Diencephalon (tissue), 1 donor: Measurements from ENCODE around the gene OR51E1. TPM values are rescaled to one million over a fixed set of nuclear protein-coding genes. Genes with fewer than 3 reads are reported as not detected.

Experiments used
- total RNA-seq: library from RNA; depleted of rRNA; stranded (reverse); fragments of >200 nt; gene quantifications from one replicate; pipeline ENCODE4 v1.2.3, GENCODE V29; 2014

The OR51E1 gene
- 0.23 TPM for total RNA-seq

GRCh38 chr11:4643682-4644081 is at the start of gene OR51E1:
Gene OR51E1 (plus strand): TSS chr11:4643982. CDS start chr11:4652527, 8,545 bp downstream.

GRCh38 chr11:4607781-4608666 is 35.8 kb upstream of the OR51E1 start, which contains the start of gene TRIM68:
Gene TRIM68 (minus strand): TSS chr11:4608231. CDS start chr11:4605504, 2,727 bp downstream.

GRCh38 chr11:4636962-4637661 is 6.7 kb upstream of the OR51E1 start, which contains the start of gene OR51D1:
Gene OR51D1 (plus strand): TSS chr11:4637477. CDS start chr11:4639791, 2,314 bp downstream.

GRCh38 chr11:4697585-4697984 is 53.8 kb downstream of the OR51E1 start, which contains the start of gene OR51E2:
Gene OR51E2 (minus strand): TSS chr11:4697853. CDS start chr11:4682711, 15,142 bp downstream.

GRCh38 chr11:4704054-4704789 is 60.4 kb downstream of the OR51E1 start, which contains the start of gene MMP26:
Gene MMP26 (plus strand): TSS chr11:4704784.

Other genes with a start within 250 kb of the OR51E1 start
- not detected for gene OR52K2, start 194.7 kb upstream of the OR51E1 start, total RNA-seq
- gene OR52K1, start 161.3 kb upstream of the OR51E1 start, total RNA-seq = not detected
- gene OR52M1, start 98.8 kb upstream of the OR51E1 start, total RNA-seq = not detected
- not detected for gene OR52I2, start 62.2 kb upstream of the OR51E1 start, total RNA-seq
- gene OR52I1, start 49.9 kb upstream of the OR51E1 start, total RNA-seq = not detected
- 13.1 TPM for gene TRIM68, start 35.8 kb upstream of the OR51E1 start, total RNA-seq
- gene OR51D1, start 6.5 kb upstream of the OR51E1 start, total RNA-seq = not detected
- under 0.01 TPM for gene OR51E2, start 53.9 kb downstream of the OR51E1 start, total RNA-seq
- gene MMP26, start 60.8 kb downstream of the OR51E1 start, total RNA-seq = not detected
- not detected for gene OR51F1, start 126.0 kb downstream of the OR51E1 start, total RNA-seq
- gene OR52R1, start 160.4 kb downstream of the OR51E1 start, total RNA-seq = not detected
- gene OR51F2, start 177.3 kb downstream of the OR51E1 start, total RNA-seq = not detected
- gene OR51S1, start 205.2 kb downstream of the OR51E1 start, total RNA-seq = not detected
- not detected for gene OR51T1, start 237.9 kb downstream of the OR51E1 start, total RNA-seq